ENCODE data around the gene ABCG2. TPM values are rescaled to one million over a fixed set of nuclear protein-coding genes. Genes with fewer than 3 reads are reported as not detected.

The ABCG2 gene
- total RNA-seq, 2 donors from 2014 or later, result 12.3 to 15.3 TPM

GRCh38 chr4:88137112-88137511 lies 21.3 kb downstream of the ABCG2 start:
- no peaks in the 10 kb centered on the region for H3K36me3 ChIP-seq
- H3K4me1 ChIP-seq (replicated peaks), result no peaks in the 10 kb centered on the region
- no peaks in the 10 kb centered on the region for H3K9me3 ChIP-seq
- H3K27me3 ChIP-seq (replicated peaks; ENCODE audit: insufficient read depth), result no peaks in the 10 kb centered on the region
- TF ChIP-seq POLR2A (IDR thresholded peaks at IDR 0.05), result no peak
- TF ChIP-seq CTCF (IDR thresholded peaks at IDR 0.05), result no peak
- TF ChIP-seq POLR2AphosphoS5 (IDR thresholded peaks at IDR 0.05), result no peak
- no peak for DNase-seq (ENCODE audit: low spot score)
- no peak overlapping the region for H3K27ac ChIP-seq
- intact Hi-C loops (cut with DNase I), result no loop called here
- WGBS, result 96% methylated on average over 2 of the region's 2 CpGs
- no peak overlapping the region for H3K4me3 ChIP-seq

- 67% methylated on average over 3 of the region's 3 CpGs for WGBS
- DNase-seq (ENCODE audit: low spot score), result no peak
- Histone ChIP-seq H3K4me1 (replicated peaks) (no peaks in the 10 kb centered on the region), H3K27me3 (replicated peaks; ENCODE audit: insufficient read depth) (no peaks in the 10 kb centered on the region), H3K4me3 (no peak overlapping the region), H3K27ac (no peak overlapping the region), H3K9me3 (no peaks in the 10 kb centered on the region), H3K36me3 (no peaks in the 10 kb centered on the region)
- no peak for TF ChIP-seq POLR2AphosphoS5 (IDR thresholded peaks at IDR 0.05)
- TF ChIP-seq CTCF (IDR thresholded peaks at IDR 0.05), result no peak
- TF ChIP-seq POLR2A (IDR thresholded peaks at IDR 0.05), result no peak
- intact Hi-C loops (cut with DNase I), result no loop called here
These were observed 22.2 kb downstream of the ABCG2 start for GRCh38 chr4:88136249-88136648.

GRCh38 chr4:88135356-88135663 lies 23.1 kb downstream of the ABCG2 start:
- Histone ChIP-seq H3K36me3 (no peaks in the 10 kb centered on the region), H3K4me3 (no peak overlapping the region), H3K27ac (no peak overlapping the region), H3K4me1 (replicated peaks) (no peaks in the 10 kb centered on the region), H3K9me3 (no peaks in the 10 kb centered on the region), H3K27me3 (replicated peaks; ENCODE audit: insufficient read depth) (no peaks in the 10 kb centered on the region)
- DNase-seq (ENCODE audit: low spot score), result no peak
- TF ChIP-seq POLR2AphosphoS5 (IDR thresholded peaks at IDR 0.05), result no peak
- WGBS, result 76% methylated on average over 3 of the region's 3 CpGs
- intact Hi-C loops (cut with DNase I), result no loop called here

GRCh38 chr4:88134536-88135355 lies 23.7 kb downstream of the ABCG2 start:
- H3K9me3 ChIP-seq, result no peaks in the 10 kb centered on the region
- no peaks in the 10 kb centered on the region for H3K4me1 ChIP-seq (replicated peaks)
- WGBS, result 72% methylated on average over 3 of the region's 3 CpGs
- intact Hi-C loops (cut with DNase I), result no loop called here
- H3K27ac ChIP-seq, result no peak overlapping the region
- H3K4me3 ChIP-seq, result no peak overlapping the region
- no peaks in the 10 kb centered on the region for H3K27me3 ChIP-seq (replicated peaks; ENCODE audit: insufficient read depth)
- H3K36me3 ChIP-seq, result no peaks in the 10 kb centered on the region
- TF ChIP-seq CTCF (IDR thresholded peaks at IDR 0.05) (no peak), POLR2AphosphoS5 (IDR thresholded peaks at IDR 0.05) (no peak), POLR2A (IDR thresholded peaks at IDR 0.05) (no peak)
- no peak for DNase-seq (ENCODE audit: low spot score)

GRCh38 chr4:88134111-88134510 lies 24.3 kb downstream of the ABCG2 start:
- no peak for TF ChIP-seq POLR2AphosphoS5 (IDR thresholded peaks at IDR 0.05)
- no peak for TF ChIP-seq CTCF (IDR thresholded peaks at IDR 0.05)
- no peak for TF ChIP-seq POLR2A (IDR thresholded peaks at IDR 0.05)
- DNase-seq (ENCODE audit: low spot score), result no peak
- Histone ChIP-seq H3K36me3 (no peaks in the 10 kb centered on the region), H3K27ac (no peak overlapping the region), H3K4me1 (replicated peaks) (no peaks in the 10 kb centered on the region), H3K9me3 (no peaks in the 10 kb centered on the region), H3K27me3 (replicated peaks; ENCODE audit: insufficient read depth) (no peaks in the 10 kb centered on the region), H3K4me3 (no peak overlapping the region)
- 78% methylated on average over 1 of the region's 1 CpG for WGBS
- intact Hi-C loops (cut with DNase I), result no loop called here

Data from prostate gland (tissue), 2 donors.